Neuronal stem cell (in vitro differentiated cells): Measurements from ENCODE around the gene C2CD3.
A peak's percentile ranks its signal among the peaks of the same experiment; 100 is the strongest.
"Not testable (repeated sequence)": the region's sequence is repeated elsewhere in the genome, so short reads cannot be mapped to it uniquely, and the experiment has no call there.

ENCODE experiments used
- DNase-seq: peaks from one replicate; pipeline ENCODE4 v3.0.0-alpha.2; 2013; ENCODE audit warnings: low spot score
- H2AFZ ChIP-seq: one replicate; pipeline ENCODE4 v1.6.1; 2013; ENCODE audit warnings: mild to moderate bottlenecking, low read length, inconsistent platforms
- H2AK5ac ChIP-seq: 2 replicates; pipeline ENCODE4 v1.6.1; 2013; ENCODE audit warnings: low read depth, mild to moderate bottlenecking, inconsistent platforms, low read length, moderate library complexity, mixed read lengths
- H2BK120ac ChIP-seq: 2 replicates; pipeline ENCODE4 v1.6.1; 2013; ENCODE audit warnings: low read depth, mild to moderate bottlenecking, inconsistent platforms, low read length, moderate library complexity, mixed read lengths
- H2BK12ac ChIP-seq: one replicate; pipeline ENCODE4 v1.6.1; 2013; ENCODE audit warnings: low read length, inconsistent platforms
- H2BK15ac ChIP-seq: 2 replicates; pipeline ENCODE4 v1.6.1; 2013; ENCODE audit warnings: mild to moderate bottlenecking, low read length, inconsistent platforms, mixed read lengths
- H2BK5ac ChIP-seq: one replicate; pipeline ENCODE4 v1.6.1; 2013; ENCODE audit warnings: inconsistent platforms, mild to moderate bottlenecking, low read length, moderate library complexity
- H3K14ac ChIP-seq: one replicate; pipeline ENCODE4 v1.6.1; 2013; ENCODE audit warnings: low read length, inconsistent platforms
- H3K18ac ChIP-seq: 2 replicates; pipeline ENCODE4 v1.6.1; 2013; ENCODE audit warnings: low read length, inconsistent platforms
- H3K23ac ChIP-seq: 2 replicates; pipeline ENCODE4 v1.6.1; 2013; ENCODE audit warnings: low read depth, mild to moderate bottlenecking, mixed read lengths, low read length, inconsistent platforms; ENCODE audit not compliant: poor library complexity
- H3K27ac ChIP-seq: replicated peaks from 3 replicates; pipeline ENCODE4 v1.5.1; 2013; ENCODE audit warnings: low read length, inconsistent platforms
- H3K27me3 ChIP-seq, 3 experiments: 2 replicates each; pipeline ENCODE4 v1.6.1; 2013; ENCODE audit warnings: low read length in 3 of 3, mild to moderate bottlenecking in 2 of 3, inconsistent platforms in 1 of 3, low read depth in 1 of 3, mixed read lengths in 1 of 3, moderate library complexity in 1 of 3; ENCODE audit not compliant: control insufficient read depth in 3 of 3, insufficient read depth in 3 of 3
- H3K36me3 ChIP-seq, 2 donors: replicated peaks in 1 of 2; 2 replicates each; pipeline ENCODE4 v1.6.1; 2013; ENCODE audit warnings: low read length in 2 of 2; ENCODE audit not compliant: control insufficient read depth in 2 of 2, insufficient read depth in 2 of 2
- H3K4ac ChIP-seq: 2 replicates; pipeline ENCODE4 v1.6.1; 2013; ENCODE audit warnings: inconsistent platforms, mild to moderate bottlenecking, low read length, moderate library complexity
- H3K4me1 ChIP-seq, 2 donors: 1 replicate in 1 of 2; 2 replicates in 1 of 2; pipeline ENCODE4 v1.6.1; 2013; ENCODE audit warnings: low read length in 2 of 2, low read depth in 1 of 2; ENCODE audit not compliant: control insufficient read depth in 2 of 2, insufficient read depth in 1 of 2
- H3K4me2 ChIP-seq: one replicate; pipeline ENCODE4 v1.6.1; 2013; ENCODE audit warnings: mild to moderate bottlenecking, low read length, inconsistent platforms; ENCODE audit not compliant: insufficient read depth, poor library complexity, severe bottlenecking
- H3K4me3 ChIP-seq, 2 donors: 2 replicates each; pipeline ENCODE4 v1.5.1; 2013; ENCODE audit warnings: low read length in 2 of 2, mild to moderate bottlenecking in 2 of 2, inconsistent platforms in 1 of 2, moderate library complexity in 1 of 2
- H3K79me1 ChIP-seq: one replicate; pipeline ENCODE4 v1.6.1; 2013; ENCODE audit warnings: low read depth, mild to moderate bottlenecking, inconsistent platforms, low read length, moderate library complexity
- H3K9ac ChIP-seq: one replicate; pipeline ENCODE4 v1.6.1; 2013; ENCODE audit warnings: mild to moderate bottlenecking, low read depth, low read length, inconsistent platforms; ENCODE audit not compliant: poor library complexity
- H3K9me3 ChIP-seq, 2 donors: replicated peaks in 1 of 2; 2 replicates each; pipeline versions ENCODE3 to v1.6.1; 2013; ENCODE audit warnings: low read length in 2 of 2, mild to moderate bottlenecking in 2 of 2, inconsistent platforms in 1 of 2, low read depth in 1 of 2, mixed read lengths in 1 of 2, moderate library complexity in 1 of 2; ENCODE audit not compliant: control insufficient read depth in 2 of 2, insufficient read depth in 1 of 2
- H4K8ac ChIP-seq: one replicate; pipeline ENCODE4 v1.6.1; 2013; ENCODE audit warnings: low read depth, mild to moderate bottlenecking, inconsistent platforms, low read length, moderate library complexity
- H4K91ac ChIP-seq: one replicate; pipeline ENCODE4 v1.6.1; 2013; ENCODE audit warnings: low read length, low read depth, mild to moderate bottlenecking, inconsistent platforms; ENCODE audit not compliant: poor library complexity
- WGBS, 2 donors: extraction: QIAGEN DNeasy Blood & Tissue Kit; methylation state at CpG; one replicate each; pipeline ENCODE4 v1.1.7; 2013; ENCODE audit warnings: missing lambda C conversion rate in 2 of 2, mixed read lengths in 1 of 2; ENCODE audit not compliant: insufficient read length in 2 of 2, insufficient replicate concordance in 1 of 2; ENCODE audit errors: extremely low coverage in 2 of 2; 5-methylcytosine and 5-hydroxymethylcytosine counted together

The C2CD3 gene

GRCh38 chr11:73988227-73988626 lies 182.6 kb downstream of the C2CD3 start:
- no peaks in the 10 kb centered on the region for H3K9me3 ChIP-seq
- peaks cover 3 to 5% of the 10 kb centered on the region in 2 donors for H3K4me1 ChIP-seq
- no peak for DNase-seq
- H3K14ac ChIP-seq = no peak overlapping the region
- H3K9ac ChIP-seq = no peak overlapping the region
- H3K4ac ChIP-seq = no peak overlapping the region
- no peaks in the 10 kb centered on the region for H3K79me1 ChIP-seq
- H2BK120ac ChIP-seq = no peak overlapping the region
- H2BK15ac ChIP-seq = no peak overlapping the region
- H4K91ac ChIP-seq = no peak overlapping the region
- H2AFZ ChIP-seq = no peak overlapping the region
- H3K4me2 ChIP-seq = no peak overlapping the region
- H3K27me3 ChIP-seq = no peaks in the 10 kb centered on the region
- no peak overlapping the region for H2BK12ac ChIP-seq
- WGBS, 2 donors = no CpG with 5 or more reads among the region's 7 CpGs
- H3K27ac ChIP-seq = no peak overlapping the region
- H2BK5ac ChIP-seq = no peak overlapping the region
- no peak overlapping the region for H2AK5ac ChIP-seq
- no peaks in the 10 kb centered on the region for H3K36me3 ChIP-seq
- no peak overlapping the region for H3K18ac ChIP-seq
- H3K4me3 ChIP-seq = no peak overlapping the region
- H3K23ac ChIP-seq = no peak overlapping the region
- H4K8ac ChIP-seq = no peak overlapping the region

- H3K14ac ChIP-seq, H4K91ac ChIP-seq, H2BK120ac ChIP-seq, H3K9me3 ChIP-seq, H3K23ac ChIP-seq, H3K36me3 ChIP-seq, H2AK5ac ChIP-seq, DNase-seq, H3K4ac ChIP-seq, H2BK15ac ChIP-seq, H4K8ac ChIP-seq, H3K9ac ChIP-seq, H3K27ac ChIP-seq, H3K18ac ChIP-seq, H3K27me3 ChIP-seq, H2BK5ac ChIP-seq, H3K79me1 ChIP-seq, H2BK12ac ChIP-seq, H3K4me2 ChIP-seq, H2AFZ ChIP-seq, H3K4me3 ChIP-seq: not testable (repeated sequence)
- no CpG with 5 or more reads among the region's 4 CpGs for WGBS, 2 donors
- peaks cover 3 to 14% of the 10 kb centered on the region in 2 donors for H3K4me1 ChIP-seq
Observed at GRCh38 chr11:73985661-73986060, 185.1 kb downstream of the C2CD3 start.

- Histone ChIP-seq H3K23ac (no peak overlapping the region), H2BK12ac (peak overlapping the region; percentile 89), H3K18ac (peak overlapping the region; percentile 97), H2AK5ac (peak overlapping the region; percentile 76), H3K79me1 (peaks cover 8% of the 10 kb centered on the region), H2BK120ac (no peak overlapping the region), H2BK5ac (peak overlapping the region; percentile 97), H3K27me3 (no peaks in the 10 kb centered on the region), H3K9ac (peak overlapping the region; percentile 55), H3K4me1 (peaks cover 3 to 22% of the 10 kb centered on the region in 2 donors), H3K36me3 (peaks cover 15 to 25% of the 10 kb centered on the region in 2 donors), H2AFZ (peak overlapping the region; percentile 97), H3K27ac (peak overlapping the region; percentile 100), H3K9me3 (no peaks in the 10 kb centered on the region), H4K8ac (no peak overlapping the region), H3K4me3 (peak overlapping the region; percentile 26 to 74), H4K91ac (peak overlapping the region; percentile 46), H3K4ac (peak overlapping the region; percentile 91), H3K4me2 (peak overlapping the region; percentile 98), H2BK15ac (peak overlapping the region; percentile 95), H3K14ac (peak overlapping the region; percentile 57)
- no peak for DNase-seq
- WGBS, 2 donors = no CpG with 5 or more reads among the region's 18 CpGs
Observed at GRCh38 chr11:73983741-73984538, 186.9 kb downstream of the C2CD3 start.

DNA sequence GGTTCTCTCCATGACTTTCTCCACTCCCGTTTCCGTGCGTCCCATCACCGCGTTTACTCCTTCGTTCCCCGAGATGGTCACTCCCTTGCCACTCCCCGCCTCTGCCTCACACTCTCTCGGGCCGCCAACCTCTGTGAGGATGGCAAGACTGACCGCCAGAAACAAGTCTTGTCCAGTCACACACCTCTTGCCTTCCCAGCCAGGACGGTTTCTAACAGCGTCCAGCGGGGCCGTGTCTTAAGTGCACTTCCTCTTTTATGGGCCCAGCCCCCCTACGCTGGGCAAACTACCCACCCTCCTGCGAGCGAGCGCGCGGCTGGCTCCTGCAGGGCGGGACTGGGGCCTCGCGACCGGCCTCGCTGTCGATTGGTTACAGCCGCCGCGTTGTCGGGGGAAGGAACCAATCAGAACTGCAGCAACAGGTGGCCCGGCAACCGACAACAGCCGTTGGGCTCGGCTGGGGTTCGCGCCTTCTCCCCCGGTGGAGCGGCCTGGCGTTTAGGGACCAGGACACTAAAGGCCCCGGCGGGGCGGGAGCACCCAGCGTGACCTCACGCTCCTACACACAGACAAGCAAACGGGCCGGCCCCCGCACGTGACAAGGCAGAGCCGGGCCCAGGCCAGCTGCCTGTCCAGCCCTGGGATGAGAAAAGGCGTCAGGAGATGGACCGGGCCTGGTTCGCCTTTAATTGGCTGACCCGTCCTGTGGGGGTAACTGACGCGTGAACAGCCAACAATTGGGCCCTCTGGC lies 187.6 kb downstream of the C2CD3 start:
- Histone ChIP-seq H3K36me3 (peaks cover 21 to 33% of the 10 kb centered on the region in 2 donors), H2BK12ac (peak overlapping the region; percentile 89), H3K4ac (peak overlapping the region; percentile 91), H2AK5ac (peak overlapping the region; percentile 76), H3K27ac (peak overlapping the region; percentile 100), H3K14ac (peak overlapping the region; percentile 57), H3K79me1 (peaks cover 8% of the 10 kb centered on the region), H3K4me3 (peak overlapping the region; percentile 74 to 90), H4K91ac (peak overlapping the region; percentile 93), H4K8ac (no peak overlapping the region), H2BK15ac (peak overlapping the region; percentile 95), H3K4me2 (peak overlapping the region; percentile 98), H3K27me3 (no peaks in the 10 kb centered on the region), H3K23ac (peak overlapping the region; percentile 100), H2AFZ (peak overlapping the region; percentile 97), H3K9me3 (no peaks in the 10 kb centered on the region), H3K4me1 (peaks cover 3 to 22% of the 10 kb centered on the region in 2 donors), H3K9ac (peak overlapping the region; percentile 99), H3K18ac (peak overlapping the region; percentile 100), H2BK5ac (peak overlapping the region; percentile 97), H2BK120ac (peak overlapping the region; percentile 38)
- peak; percentile 87 for DNase-seq
- WGBS, 2 donors = no CpG with 5 or more reads among the region's 56 CpGs
